ENCODE results near the gene COMTD1.

COMTD1 gene

GRCh38 chr10:75209086-75209920 lies 26.5 kb downstream of the COMTD1 start:
- Histone ChIP-seq H3K27ac (ENCODE audit: low read depth, low read length) (peak overlapping the region; percentile 80), H3K9me3 (ENCODE audit: control insufficient read depth, insufficient read depth, low read length) (no peaks in the 10 kb centered on the region), H3K4me1 (ENCODE audit: control insufficient read depth, low read length) (peaks cover 23% of the 10 kb centered on the region), H3F3A (ENCODE audit: control insufficient read depth, insufficient read depth) (no peaks in the 10 kb centered on the region), H3K9me2 (replicated peaks; ENCODE audit: control insufficient read depth, low read length) (no peaks in the 10 kb centered on the region), H3K27me3 (ENCODE audit: control insufficient read depth, low read length) (no peaks in the 10 kb centered on the region), H4K20me1 (ENCODE audit: control insufficient read depth, insufficient read depth, low read depth, low read length) (peaks cover 9% of the 10 kb centered on the region; the same call in 1 of the 2 replicates), H3K79me2 (ENCODE audit: control insufficient read depth, low read length) (peaks cover 37% of the 10 kb centered on the region), H3K4me2 (ENCODE audit: low read length) (peak overlapping the region; percentile 93), H3K4me3 (ENCODE audit: low read length) (peak overlapping the region; percentile 89), H3K36me3 (ENCODE audit: control insufficient read depth, low read length) (peaks cover 33% of the 10 kb centered on the region)
- TF ChIP-seq EZH2phosphoT487 (IDR thresholded peaks at IDR 0.05; ENCODE audit: borderline replicate concordance, low read length) (no peak), CTCF (IDR thresholded peaks at IDR 0.05; ENCODE audit: low read depth, low read length, poor library complexity, severe bottlenecking) (no peak)

- Histone ChIP-seq H3K27ac (ENCODE audit: low read depth, low read length) (no peak overlapping the region), H3K9me3 (ENCODE audit: control insufficient read depth, insufficient read depth, low read length) (no peaks in the 10 kb centered on the region), H3K4me3 (ENCODE audit: low read length) (no peak overlapping the region), H3K27me3 (ENCODE audit: control insufficient read depth, low read length) (no peaks in the 10 kb centered on the region), H3K4me1 (ENCODE audit: control insufficient read depth, low read length) (peaks cover 23% of the 10 kb centered on the region), H3K79me2 (ENCODE audit: control insufficient read depth, low read length) (peaks cover 28% of the 10 kb centered on the region), H3K4me2 (ENCODE audit: low read length) (no peak overlapping the region), H3K36me3 (ENCODE audit: control insufficient read depth, low read length) (peaks cover 24% of the 10 kb centered on the region), H4K20me1 (ENCODE audit: control insufficient read depth, insufficient read depth, low read depth, low read length) (peaks cover 9% of the 10 kb centered on the region; the same call in 1 of the 2 replicates), H3F3A (ENCODE audit: control insufficient read depth, insufficient read depth) (no peaks in the 10 kb centered on the region), H3K9me2 (replicated peaks; ENCODE audit: control insufficient read depth, low read length) (no peaks in the 10 kb centered on the region)
- TF ChIP-seq CTCF (IDR thresholded peaks at IDR 0.05; ENCODE audit: low read depth, low read length, poor library complexity, severe bottlenecking) (no peak), EZH2phosphoT487 (IDR thresholded peaks at IDR 0.05; ENCODE audit: borderline replicate concordance, low read length) (no peak)
Measured at GRCh38 chr10:75208181-75208580, 27.6 kb downstream of the COMTD1 start.

GRCh38 chr10:75207857-75208144 lies 28.0 kb downstream of the COMTD1 start:
- Histone ChIP-seq H3K9me3 (ENCODE audit: control insufficient read depth, insufficient read depth, low read length) (no peaks in the 10 kb centered on the region), H3K4me1 (ENCODE audit: control insufficient read depth, low read length) (peaks cover 19% of the 10 kb centered on the region), H3K27ac (ENCODE audit: low read depth, low read length) (no peak overlapping the region), H3K27me3 (ENCODE audit: control insufficient read depth, low read length) (no peaks in the 10 kb centered on the region), H3K79me2 (ENCODE audit: control insufficient read depth, low read length) (peaks cover 24% of the 10 kb centered on the region), H3K36me3 (ENCODE audit: control insufficient read depth, low read length) (peaks cover 21% of the 10 kb centered on the region), H3K4me3 (ENCODE audit: low read length) (no peak overlapping the region), H3K9me2 (replicated peaks; ENCODE audit: control insufficient read depth, low read length) (no peaks in the 10 kb centered on the region), H3F3A (ENCODE audit: control insufficient read depth, insufficient read depth) (no peaks in the 10 kb centered on the region), H4K20me1 (ENCODE audit: control insufficient read depth, insufficient read depth, low read depth, low read length) (peaks cover 9% of the 10 kb centered on the region; the same call in 1 of the 2 replicates), H3K4me2 (ENCODE audit: low read length) (no peak overlapping the region)
- TF ChIP-seq EZH2phosphoT487 (IDR thresholded peaks at IDR 0.05; ENCODE audit: borderline replicate concordance, low read length), result no peak
- no peak for TF ChIP-seq CTCF (IDR thresholded peaks at IDR 0.05; ENCODE audit: low read depth, low read length, poor library complexity, severe bottlenecking)

Data from DOHH2 (cell line).